GM19467 (cell line): Measurements from ENCODE around the gene AMACR.

Source experiments
- ATAC-seq: cut with Tn5 transposase; IDR thresholded peaks from one replicate; pipeline ENCODE4 v1.9.1; 2021; ENCODE audit warnings: mild to moderate bottlenecking, moderate library complexity; ENCODE audit not compliant: unreplicated experiment

The AMACR gene

DNA sequence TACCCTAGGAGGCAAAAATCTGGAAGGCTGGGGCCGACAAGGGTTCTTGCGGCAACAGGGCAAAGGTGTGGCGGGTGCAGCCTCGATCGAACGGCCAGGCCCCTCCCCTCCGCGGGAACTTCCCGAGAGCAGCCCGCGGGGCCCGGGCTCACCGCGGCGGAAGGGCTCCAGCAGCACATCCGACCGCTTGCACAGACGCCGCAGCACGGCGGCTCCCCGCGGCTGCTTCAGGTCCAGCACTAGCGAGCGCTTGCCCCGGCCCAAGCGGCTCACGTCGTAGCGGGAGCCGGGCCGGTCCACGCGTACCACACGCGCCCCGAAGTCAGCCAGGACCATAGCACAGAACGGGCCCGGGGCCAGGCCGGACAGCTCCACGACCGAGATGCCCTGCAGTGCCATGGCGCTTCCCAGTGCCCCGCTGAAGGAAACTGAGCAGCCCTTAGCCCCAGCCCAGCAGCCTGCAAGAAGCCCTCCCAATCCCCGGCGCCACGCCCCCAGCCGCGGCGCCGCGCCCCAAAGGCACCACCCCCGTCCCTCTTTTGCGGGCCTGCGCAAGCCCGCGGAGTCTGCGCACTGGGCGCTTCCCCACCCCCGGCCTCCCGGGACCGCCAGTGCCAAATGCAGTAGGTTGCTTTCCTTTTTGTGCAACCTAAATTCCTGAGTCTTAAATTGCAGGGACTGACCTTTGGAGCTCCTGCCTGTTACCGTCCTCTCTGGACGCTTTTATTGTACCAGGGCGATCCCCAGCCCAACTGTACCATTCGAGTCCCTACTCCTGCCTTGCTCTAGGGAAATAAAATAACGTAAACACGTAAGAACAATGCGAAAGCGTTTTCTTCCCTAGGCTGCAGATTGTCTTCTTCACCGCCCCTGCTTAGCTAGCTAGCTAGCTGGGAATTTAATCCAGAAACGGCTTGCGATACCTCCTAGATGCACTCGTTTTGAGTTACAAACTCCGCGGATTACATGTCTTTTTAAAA is at the start of gene AMACR:
Gene AMACR (minus strand): TSS at position 430 of the 980 bp plus-strand sequence. CDS start 31 bp downstream, at position 399.
- peak; percentile 92 for ATAC-seq

DNA sequence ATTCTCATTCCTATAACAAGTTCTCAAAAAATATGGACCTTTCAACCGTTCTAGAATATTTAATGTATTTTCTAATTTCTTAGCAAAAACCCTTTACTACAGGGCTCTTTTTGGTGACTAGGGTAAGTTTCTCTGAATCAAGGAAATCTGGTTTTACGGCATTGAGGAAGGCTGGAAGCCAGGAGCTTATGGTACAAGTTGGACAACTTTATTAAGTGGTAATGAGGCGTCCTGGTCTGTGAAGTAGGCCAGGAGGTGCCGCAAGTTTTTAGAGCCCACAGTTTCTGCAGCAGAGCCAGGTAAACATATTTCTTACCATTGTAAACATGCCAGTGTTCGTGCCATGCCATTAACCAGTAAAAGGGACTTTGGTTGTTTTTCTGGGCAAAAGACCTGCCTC is 49.7 kb upstream of the AMACR start:
- ATAC-seq: no peak

DNA sequence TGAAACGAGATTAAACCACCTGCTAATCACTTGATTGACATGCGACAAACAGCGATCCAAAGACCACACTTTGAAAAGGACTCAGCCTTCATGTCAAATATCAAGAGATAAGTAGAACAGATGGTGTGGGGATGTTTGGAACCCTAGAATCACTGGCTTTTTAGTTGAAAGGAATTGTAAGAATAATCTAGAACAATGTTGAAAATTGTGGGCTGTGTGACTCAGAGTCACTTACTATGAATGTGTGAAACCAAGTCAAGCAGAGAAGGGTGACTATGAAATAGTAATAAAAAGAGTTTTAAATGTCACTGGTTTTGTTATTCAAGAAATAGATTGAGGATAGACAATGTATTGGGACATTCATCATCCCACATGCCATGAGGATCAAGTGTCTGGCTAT is 49.3 kb upstream of the AMACR start:
- no peak for ATAC-seq

DNA sequence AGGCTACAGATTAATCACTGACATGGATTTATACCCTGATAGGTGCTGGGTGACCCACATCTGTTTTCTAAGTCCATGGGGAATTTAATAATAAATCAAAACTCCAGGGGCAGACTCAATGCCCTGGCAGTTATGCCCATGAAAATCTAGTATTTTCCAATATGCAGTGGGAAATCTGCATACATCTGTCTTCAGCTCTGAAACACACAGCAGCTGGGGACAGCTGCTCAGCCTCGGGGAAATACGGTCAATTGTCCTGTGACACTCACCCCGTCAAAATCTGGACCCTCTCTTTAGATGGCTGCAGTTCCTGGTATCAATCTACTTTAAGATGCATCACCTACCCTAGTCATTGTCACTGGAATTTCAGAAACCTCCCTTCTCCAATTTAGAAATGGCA is 47.8 kb upstream of the AMACR start:
- no peak for ATAC-seq

GRCh38 chr5:34054400-34054729 is 46.5 kb upstream of the AMACR start:
- no peak for ATAC-seq

DNA sequence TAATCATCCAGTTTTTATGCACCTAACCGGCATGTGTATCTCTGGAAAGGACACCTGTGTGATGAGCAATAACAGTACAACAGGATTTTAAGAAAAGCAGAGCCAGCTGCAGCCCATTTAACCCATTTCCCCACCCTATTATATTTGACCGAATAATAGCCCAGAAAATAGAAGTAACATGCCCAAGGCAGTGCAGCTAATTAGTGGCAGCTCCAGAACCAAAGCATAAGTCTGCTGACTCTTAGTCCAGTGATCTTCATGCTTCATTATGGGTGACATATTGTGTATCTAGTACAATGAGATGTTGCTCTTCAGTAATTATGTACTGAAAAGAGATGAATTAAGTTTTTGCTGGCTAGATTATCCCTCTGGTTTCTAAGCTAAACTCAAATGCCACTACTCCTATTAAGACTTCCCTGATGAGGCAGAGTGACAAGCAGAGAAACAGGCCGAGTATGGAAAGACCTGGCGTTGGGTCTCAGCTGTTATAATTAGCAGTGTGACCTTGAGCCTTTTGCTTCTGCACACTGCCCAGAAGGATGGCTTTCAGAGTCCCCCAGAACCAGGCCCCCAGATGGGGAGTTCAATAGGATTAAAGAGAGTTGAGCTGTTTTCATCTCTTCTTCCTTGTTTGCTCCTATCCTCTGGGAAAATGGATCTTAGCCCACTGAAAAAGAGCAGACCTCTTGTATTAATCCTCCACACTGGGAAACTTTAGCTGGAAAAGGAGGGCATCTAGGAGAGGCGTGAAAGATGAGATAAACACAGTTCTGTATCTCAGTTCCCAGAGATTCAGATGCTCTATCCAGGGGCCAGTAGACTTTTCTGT is 45.9 kb upstream of the AMACR start:
- no peak for ATAC-seq

DNA sequence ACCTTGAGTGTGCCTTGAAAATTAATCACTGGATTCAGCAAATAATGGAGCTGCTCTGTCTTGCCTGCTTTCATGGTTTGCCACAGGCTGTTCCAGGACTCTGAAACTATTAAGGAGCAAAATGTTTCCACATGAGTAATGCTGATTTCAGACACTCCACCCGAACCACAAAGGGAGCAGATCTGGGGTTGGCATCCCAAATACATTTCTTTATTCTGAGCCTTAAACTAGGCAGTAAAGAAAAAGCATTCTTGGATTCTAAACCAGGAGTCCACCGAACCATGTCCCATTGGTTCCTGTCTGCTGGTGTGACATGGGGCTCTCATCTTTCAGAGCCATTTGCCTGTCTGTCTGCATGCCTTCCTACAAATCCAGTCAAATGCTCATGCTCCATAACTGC is 45.3 kb upstream of the AMACR start:
- ATAC-seq: no peak

DNA sequence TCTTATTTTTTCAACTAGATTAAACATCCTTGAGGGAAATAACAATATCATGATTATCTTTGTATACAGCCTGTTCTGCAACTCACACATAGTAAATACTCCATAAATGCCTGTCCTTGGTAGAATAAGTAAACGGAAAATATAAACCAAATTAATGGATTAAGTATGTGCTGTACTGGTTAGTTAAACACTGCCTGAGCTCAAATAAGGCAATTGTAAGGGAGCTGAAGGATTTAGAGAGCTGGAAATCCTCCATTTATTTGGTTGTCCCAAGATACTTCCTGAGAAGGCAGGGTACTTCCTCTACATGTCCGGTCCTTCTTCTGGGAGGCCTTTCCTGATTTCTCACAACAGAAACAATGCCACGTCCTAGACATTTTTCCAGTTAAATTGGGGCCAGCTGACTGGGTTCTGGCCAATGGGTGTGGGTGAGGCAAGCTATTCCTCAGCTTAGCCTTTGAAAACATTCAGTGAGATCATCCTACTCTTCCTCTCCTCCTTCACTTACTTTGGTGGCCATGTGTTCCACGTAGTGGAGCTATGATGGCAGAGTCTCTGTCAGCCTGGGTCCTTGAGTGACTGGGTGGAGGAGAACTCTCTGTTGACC is 43.6 kb upstream of the AMACR start:
- ATAC-seq: no peak

- ATAC-seq: no peak
Observed at GRCh38 chr5:34047774-34048572, 40.1 kb upstream of the AMACR start.

DNA sequence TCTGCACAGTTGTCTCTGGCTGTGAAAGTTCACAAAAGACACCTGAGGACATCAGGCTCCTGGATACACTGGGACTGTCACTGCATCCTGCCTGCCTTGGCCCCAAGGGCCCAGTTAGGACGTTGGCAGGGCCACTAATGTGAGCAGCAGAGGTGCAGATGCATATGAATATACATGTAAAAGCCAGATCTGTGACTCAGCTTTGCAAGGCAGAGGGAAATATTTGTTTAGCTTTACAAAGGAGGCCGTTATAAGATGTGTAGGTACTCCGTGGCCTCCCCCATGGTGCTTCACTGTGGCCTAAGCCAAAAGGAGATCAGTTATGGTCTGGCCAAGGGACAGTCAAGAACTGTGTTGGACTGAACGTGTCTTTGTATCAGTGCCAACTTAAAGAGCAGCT is 39.3 kb upstream of the AMACR start:
- ATAC-seq: no peak

DNA sequence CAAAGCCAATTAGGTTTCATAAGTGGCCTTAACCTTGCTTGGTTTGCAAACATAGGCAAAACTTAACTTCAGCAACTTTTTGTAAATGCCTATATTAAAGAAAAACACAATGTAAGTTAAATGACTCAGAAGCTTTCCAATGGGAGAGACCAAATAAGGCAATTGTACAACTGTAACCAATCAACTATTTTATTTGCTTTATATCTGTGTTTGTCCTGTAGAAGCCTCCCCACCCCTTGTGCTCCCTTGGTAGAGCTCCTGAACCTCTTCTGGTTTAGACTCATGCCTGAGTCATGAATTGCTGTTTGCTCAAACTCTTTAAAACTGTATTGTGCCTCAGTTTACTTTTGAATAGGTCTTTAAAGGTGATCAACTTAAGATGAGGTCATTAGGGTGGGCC is 38.1 kb upstream of the AMACR start:
- ATAC-seq: no peak

GRCh38 chr5:34045023-34045422 is 37.2 kb upstream of the AMACR start:
- ATAC-seq: no peak

- ATAC-seq: no peak
Observed at GRCh38 chr5:34043099-34043876, 35.4 kb upstream of the AMACR start, which contains the start of gene C1QTNF3. Gene C1QTNF3, minus strand, starts transcription at chr5:34043213. Its CDS starts 88 bp downstream, at chr5:34043125.

- no peak for ATAC-seq
Observed at GRCh38 chr5:34042321-34042720, 34.5 kb upstream of the AMACR start.

- peak; percentile 50 for ATAC-seq
Observed at GRCh38 chr5:34041247-34041972, 33.6 kb upstream of the AMACR start.

GRCh38 chr5:34040472-34040871 is 32.6 kb upstream of the AMACR start:
- ATAC-seq: no peak

- no peak for ATAC-seq
Observed at GRCh38 chr5:34039398-34040157, 31.7 kb upstream of the AMACR start.

- no peak for ATAC-seq
Observed at GRCh38 chr5:34038838-34039237, 31.0 kb upstream of the AMACR start.
